UCSD-AML1 (cell line): Measurements from ENCODE around the gene RNF34.

Source experiments
- DNase-seq: peaks from one replicate; lab custom pipeline; 2025; ENCODE audit not compliant: unreplicated experiment; lab: John Stamatoyannopoulos, UW

The RNF34 gene

DNA sequence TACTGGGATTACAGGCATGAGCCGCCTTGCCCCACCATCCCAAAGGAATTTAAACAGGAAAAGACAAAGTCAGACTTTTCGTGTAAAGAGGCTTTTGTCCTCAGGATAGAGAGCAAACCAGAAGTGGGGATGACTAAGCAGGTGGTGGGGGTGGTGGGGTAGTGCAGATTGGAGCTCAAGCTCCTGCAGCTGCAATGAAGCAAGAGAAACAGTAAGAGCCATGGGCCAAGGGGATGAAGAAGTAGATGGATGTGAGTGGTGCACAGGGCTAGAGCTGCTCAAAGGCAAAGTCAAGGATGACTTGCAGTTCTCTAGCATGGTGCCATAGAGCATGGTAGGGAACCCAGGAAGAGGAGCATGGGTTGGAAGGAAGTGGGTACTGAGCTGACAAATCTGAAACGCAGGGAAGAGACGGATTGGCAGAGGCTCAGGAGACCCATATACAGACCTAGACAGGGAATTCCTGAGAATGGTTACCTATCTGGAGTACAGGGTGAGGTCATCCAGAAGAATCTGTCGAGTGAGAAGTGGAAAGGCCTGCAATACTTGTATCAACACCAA, 11.4 kb upstream of the RNF34 start:
- DNase-seq: peak; percentile 22

DNA sequence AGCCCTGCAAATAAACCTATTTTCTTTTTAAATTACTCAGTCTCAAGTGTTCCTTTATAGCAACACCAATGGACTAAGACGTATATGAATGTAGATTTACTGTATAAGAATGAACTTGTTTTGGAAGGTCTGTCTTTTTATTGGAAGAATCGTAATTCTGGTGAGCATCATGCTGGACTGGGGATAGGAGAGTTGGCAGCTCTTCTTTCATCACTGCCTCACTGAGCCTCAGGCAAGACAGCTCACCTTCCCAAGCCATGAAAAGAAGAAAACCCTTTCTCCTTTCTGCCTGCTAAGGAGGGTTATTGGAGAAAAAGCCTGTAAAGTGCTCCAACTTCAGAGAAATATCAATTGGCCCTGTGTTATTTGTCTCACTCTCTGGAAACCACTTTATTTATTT, 9.1 kb upstream of the RNF34 start:
- no peak for DNase-seq

DNA sequence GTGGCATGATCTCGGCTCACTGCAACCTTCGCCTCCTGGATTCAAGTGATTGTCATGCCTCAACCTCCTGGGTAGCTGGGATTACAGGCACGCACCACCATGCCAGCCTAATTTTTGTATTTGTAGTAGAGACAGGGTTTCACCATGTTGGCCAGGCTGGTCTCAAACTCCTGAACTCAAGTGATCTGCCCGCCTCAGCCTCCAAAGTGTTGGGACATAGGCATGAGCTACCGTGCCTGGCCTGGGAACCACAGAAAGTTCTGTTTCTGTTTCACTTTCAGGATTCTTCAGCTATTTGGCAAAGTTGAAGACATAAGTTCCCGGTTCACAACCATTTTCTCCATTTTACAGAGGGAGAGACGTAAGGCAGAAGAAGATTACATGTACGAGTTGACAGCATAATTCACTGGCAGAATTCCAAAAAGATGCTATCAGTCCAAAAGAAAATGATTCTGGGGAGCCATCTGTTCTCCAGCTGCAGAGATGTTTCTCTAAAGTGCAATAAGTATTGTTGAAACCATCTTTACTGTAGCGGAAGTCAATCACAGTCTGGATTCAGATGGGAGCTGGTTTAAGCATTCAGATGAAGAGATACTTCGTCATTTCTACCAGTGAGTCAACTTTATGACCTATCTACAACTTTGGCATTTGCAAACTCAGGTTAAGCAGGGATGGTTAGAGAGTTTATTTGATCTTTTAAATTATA, 8.1 kb upstream of the RNF34 start:
- no peak for DNase-seq

DNA sequence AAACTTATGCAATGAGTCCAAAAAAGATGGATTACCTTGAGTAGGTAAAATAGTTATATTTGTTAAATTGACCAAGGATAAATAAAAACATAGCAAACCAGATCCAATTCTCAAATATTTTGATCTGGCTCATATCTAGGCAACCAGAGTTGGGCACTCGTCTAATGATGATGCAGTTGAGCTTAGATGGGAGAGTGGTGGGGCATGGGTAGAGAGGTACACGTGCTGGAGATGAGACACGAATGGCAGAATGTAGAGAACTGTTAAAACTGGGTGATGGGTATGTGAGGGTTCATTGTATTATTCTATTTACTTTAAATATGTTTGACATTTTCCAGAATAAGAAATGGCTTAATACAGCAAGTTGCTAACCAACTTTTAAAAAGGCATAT, 7.6 kb upstream of the RNF34 start:
- DNase-seq: no peak

DNA sequence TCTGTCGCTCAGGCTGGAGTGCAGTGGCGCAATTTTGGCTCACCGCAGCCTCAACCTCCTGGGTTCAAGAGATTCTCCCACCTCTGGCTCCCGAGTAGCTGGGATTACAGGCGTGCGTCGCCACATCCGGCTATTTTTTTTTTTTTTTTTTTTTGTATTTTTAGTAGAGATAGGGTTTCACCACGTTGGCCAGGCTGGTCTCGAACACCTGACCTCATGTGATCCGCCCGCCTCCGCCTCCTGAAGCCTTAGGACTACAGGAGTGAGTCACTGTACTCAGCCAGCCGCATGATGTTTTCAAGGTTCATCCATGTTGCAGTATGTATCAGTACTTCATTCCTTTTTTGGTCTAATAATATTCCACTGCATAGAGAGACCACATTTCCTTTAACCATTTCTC, 2.4 kb upstream of the RNF34 start:
- DNase-seq: no peak

DNA sequence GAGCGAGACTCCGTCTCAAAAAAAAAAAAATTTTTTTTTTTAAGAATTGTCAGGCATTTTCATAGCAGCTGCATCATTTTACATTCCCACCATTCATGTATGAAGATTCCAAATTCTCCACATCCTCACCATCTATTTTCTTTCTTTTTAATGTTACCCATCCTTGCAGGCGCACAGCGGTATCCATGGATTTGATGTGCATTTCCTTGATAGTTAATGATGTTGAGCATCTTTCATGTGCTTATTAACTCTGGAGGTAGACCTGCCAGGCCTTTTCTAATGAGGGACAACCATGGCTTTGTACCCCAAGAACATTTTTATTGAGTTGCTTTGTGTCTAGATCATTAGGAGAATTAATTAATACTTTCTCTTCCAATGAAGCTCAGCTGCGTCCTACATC, 1.6 kb upstream of the RNF34 start:
- no peak for DNase-seq

DNA sequence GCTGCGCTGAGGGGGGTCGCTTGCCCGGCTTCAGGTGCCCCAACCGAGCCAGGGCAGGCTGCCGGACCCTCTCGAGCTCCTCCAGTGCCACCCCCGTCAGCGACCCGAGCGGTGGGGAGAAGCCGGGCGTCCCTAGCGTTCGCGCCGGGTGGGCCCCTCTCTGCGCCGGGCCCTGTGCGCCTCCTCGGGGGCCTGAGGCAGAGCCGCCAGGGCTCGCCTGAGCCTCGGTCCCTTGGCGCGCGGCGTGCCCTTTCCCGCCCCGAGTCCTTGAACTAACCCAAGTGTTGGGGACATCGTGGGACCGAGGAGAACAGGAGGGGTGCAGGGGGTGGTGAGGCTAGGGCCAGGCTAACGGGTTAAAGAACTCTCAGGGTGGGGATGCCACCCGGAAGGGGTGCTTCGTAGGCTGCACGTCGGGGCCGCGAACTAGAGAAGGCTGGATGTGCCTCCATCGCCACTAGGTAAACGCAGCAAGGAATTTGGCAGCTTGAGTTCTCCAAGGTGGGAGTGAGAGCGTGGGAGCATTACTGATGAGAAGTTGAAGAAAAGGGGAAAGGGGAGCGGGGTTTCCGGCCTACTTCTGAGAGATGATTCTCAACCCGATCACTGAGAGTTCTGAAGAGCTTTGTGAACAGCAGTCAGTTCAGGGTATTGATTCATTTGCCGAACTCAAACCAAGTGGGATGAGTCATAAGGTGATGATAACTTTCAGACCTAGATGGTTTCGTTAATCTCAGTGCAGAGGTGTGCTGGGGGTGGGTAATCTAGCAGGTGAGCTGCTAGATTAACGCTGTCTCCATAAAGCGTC, 618 bp downstream of the RNF34 start:
- peak; percentile 67 for DNase-seq

DNA sequence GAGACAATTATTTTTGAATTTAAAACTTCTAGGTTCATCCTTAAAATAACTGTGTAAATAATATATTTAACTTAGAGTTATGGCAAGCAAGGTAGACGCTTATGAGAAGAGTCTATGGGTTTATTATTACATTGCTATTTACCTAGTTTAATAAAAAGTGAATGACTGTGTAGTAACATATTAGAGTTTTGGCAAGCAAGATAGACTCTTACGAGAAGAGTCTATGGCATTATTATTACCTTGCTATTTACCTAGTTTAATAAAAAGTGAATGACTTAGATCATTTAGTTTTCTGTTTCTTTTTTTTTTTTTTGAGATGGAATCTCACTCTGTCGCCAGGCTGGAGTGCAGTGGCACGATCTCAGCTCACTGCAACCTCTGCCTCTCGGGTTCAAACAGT, 3.8 kb downstream of the RNF34 start:
- DNase-seq: no peak

DNA sequence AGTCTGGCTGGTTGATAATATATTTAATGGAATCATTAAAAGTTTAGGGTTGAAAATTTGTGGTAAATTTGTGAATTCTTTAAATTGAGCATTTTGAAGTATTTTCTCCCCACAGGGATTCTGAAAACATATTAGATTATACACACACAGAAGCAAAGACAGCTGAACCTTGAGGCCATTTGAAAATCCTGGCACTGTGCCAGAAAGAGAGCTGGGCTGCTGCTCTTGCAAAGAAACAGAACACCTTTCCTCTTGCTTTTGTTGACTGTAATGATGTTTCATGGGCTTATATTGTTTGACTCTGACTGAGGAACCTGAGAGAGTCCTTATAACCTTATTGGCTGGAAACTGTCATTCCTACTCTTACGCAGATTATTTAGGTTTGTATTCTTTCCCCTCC, 4.8 kb downstream of the RNF34 start:
- no peak for DNase-seq

DNA sequence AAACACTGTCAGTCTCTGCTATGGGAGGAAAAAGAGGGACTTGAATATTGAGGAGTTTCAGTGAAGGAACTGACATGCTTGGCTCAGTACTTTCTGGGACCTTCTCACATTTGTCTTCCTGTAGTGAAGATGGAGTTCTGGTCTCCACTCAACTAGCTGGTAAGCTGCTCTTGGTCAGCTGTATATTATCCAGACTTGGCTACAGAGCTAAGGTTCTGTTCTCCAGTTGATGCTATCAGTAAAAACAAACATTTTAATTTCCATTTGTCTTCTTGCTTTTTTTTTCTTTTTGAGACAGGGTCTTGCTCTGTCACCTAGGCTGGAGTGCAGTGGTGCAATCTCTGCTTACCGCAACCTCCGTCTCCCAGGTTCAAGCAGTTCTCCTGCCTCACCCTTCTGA, 5.3 kb downstream of the RNF34 start:
- DNase-seq: no peak

DNA sequence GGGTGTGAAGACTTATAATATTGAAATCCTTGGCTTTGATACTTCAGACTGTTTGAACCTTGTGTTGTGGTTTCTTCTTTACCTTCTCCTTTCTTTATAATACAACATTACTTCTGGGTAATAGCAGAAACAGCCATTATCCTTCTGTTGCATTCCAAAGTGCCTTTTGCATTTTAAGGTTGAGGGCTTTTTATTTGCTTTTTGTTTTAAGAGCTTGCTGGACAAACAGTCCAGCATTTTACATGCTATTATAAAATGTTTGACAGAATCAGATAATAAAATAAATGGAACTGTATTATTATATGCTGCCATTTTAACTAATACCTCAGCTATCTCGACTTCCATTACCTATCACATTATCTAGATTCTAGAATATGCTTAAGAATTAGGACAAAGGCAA, 14.0 kb downstream of the RNF34 start:
- DNase-seq: no peak

DNA sequence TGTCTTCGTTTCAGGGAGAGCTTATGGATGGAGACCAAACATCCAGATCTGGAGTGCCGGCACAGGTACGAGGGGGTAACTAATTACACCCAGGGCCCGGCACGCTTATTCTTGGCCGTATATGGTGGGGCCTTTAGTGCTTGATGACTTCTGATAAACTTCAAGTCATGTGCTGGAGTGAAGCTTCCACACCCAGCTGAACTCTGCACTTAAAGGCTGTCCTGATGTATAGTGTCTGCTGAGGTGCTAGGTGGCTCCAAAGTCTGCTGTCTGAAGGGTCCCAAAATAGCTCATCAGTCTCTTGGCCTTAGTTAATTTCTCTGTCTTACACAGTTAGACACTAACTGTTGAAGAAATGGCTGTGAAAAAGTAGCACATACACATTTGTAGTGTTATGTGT, 17.9 kb downstream of the RNF34 start:
- DNase-seq: no peak

DNA sequence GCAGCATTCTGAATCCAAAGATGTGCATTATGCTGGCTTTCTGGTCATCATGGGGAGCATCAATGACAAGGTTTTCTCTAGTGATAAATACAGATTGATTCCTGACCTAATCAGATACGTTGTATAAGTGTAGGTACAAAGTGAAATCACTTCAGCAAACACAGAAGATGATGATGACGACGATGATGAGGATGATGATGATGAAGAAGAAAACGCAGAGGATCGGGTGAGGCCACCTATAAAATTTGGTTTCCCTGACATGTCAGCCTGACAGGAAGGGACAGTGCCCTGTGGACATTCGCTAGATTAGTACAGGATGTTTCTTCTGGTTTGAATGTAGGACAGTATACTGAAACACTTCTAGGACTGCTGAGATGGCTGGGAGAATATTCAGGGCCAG, 20.2 kb downstream of the RNF34 start:
- DNase-seq: no peak

DNA sequence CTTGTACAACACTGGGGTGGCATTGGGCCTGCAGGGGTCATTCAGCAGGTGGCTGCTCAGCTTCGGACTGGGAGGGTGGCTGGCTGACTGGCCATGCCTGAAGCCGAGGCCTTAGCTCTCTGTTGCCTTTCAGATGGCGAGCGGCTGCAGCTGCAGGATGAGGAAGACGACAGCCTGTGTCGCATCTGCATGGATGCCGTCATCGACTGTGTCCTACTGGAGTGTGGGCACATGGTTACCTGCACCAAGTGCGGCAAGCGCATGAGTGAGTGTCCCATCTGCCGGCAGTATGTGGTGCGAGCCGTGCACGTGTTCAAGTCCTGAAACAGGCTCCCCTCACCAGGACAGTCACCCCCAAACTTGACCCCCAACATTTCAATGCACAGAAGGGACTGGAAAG, 23.3 kb downstream of the RNF34 start:
- no peak for DNase-seq

DNA sequence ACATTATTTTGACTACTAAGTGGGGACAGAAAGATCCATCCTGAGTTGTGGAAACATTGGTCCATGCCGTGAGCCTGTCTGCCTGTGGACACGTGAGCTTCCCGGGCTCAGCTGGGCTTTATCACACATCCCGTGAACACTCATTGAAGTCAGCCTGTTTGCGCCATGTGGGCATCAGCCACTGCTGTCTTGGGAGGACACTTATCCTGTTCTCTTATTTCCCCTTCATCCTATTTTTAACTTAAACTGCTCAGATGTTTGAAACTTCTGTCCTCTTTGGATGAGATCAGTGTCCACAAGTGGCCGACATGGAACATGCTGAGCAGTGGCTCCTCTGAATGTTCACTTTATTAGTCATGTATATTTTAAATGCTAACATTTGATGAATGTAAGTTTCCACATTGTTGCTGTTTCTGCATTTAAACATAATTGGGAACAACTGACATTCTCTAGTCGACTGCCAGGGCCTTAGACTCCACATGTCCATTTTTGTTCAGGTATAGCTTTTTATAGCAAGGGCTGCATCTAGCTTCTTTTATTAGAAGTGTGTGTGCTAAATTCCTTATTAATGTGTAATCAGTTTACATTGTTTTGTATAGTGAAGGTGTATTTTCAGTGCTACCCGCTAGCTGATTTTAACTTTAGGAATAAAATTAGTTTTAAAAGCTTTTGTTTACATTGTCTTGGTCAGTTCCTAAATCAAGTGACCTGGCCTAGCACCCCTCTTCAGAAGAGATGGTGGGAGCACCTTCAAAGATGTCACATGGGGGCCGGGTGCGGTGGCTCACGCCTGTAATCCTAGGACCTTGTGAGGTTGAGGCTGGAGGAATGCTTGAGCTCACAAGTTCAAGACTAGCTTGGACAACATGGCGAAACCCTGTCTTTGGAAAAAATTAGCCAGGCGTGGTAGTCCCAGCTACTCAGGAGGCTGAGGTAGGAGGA, 24.0 kb downstream of the RNF34 start:
- no peak for DNase-seq

DNA sequence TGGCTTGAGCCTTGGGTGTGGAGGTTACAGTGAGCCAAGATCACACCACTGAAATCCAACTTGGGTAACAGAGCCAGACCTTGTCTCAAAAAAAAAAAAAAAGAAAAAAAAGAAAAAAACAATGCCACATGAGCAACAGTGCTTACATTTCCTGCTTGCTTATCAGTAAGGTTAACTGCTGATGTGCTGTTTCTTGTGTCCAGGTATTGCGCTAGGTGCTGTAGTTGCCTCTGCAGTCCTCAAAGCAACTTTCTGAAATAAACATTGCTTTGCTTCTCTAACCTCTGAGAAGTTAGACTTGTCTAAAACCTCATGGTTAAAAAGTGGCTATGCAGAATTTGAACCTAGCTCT, 24.7 kb downstream of the RNF34 start:
- no peak for DNase-seq

DNA sequence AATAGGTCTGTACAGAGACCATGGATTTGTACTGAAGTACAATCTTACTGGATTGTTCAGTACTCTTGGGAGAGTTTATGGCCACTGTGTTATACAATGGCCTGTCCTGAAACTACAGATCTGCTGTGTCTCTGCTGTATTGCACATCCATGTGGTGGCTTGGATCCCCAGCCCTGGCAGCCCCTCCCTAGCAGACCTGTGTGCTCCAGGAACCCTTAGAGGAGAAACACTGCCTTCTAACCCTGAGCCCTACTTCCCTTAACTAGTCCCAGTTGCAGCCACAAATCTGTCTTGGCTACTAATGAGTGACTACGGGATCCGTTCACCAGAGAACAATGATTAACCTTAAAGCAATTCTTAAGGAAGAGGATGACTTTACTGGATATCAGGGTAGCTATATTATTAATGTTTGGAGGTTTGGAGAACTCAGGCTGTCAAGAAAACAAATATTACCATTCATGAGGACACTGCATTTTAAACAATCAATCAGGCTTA, 27.7 kb downstream of the RNF34 start:
- no peak for DNase-seq

DNA sequence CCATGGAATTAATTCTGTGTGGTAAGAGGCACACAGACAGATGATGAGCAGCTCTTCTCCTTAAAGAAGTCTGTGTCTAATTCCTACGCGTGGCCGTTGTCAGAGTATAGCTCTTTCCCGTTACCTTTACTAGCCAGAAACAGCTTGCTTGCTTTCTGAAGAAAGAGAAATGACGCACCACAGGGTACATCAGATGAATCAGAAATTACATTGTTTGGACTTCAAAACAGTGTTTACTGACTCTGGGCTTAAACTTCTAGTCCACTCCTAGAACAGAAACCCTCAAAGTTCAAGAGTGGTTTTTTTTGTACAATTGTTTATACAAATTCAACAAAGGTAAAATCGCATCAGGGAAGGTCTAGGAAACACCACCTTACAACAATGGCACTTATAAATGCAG, 29.0 kb downstream of the RNF34 start:
- DNase-seq: no peak

DNA sequence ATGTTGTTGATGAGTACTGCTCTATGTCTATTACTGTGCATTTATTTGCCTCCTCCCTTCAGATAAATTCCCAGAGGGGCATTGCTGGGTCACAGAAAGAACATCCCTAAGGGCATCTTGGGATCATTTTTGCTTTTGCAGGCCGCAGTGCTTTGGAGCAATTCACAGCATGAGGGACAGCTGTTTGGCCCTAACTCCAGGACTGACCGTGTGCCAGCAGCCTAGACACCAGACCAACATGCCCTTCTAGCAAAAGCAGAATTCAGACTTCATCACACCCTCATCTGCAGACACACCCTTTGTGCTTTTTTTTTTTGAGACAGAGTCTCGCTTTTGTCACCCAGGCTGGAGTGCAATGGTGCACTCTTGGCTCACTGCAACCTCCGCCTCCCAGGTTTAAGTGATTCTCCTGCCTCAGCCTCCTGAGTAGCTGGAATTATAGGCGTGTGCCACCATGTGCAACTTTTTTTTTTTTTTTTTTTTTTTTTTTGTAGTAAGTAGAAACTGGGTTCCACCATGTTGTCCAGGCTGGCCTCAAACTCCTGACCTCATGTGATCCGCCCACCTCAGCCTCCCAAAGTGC, 31.0 kb downstream of the RNF34 start:
- no peak for DNase-seq

DNA sequence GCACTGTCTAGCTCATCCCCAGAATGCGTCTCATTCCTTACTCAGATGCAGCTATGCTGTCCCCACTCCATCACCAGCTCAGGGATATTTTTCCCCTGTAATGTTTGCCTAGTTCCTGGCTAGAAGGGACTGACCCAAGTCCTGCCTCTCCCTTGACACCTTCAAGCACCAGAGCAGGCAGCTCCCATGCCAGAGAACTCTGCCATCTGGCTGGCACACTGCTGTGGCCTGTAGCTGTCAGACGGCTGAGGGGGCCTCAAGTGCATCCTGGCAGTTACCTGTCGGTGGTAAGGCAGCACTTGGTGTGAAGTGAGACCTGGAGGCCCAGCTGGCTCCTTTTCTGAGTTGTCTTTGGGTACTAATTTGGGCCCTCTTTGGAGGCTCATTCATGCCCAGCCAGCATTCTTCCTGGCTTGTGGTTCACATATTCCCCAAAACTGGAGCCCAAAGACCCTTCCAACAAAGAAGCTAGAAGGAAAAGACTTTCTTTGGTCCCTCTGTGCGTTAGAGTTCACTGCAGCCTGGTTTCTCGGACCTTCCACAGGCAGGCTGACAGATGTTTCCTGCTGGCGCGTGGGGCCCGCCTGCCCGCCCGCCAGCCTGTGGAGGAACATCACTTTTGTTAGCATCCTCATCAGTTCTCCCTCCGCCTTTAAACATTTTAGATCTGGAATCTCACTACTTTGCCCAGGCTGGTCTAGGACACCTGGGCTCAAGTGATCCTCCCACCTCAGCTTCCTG, 33.0 kb downstream of the RNF34 start:
- DNase-seq: no peak
